GM19238 (cell line): ENCODE results near the gene ADIPOR1.
"Not testable (repeated sequence)": the region's sequence is repeated elsewhere in the genome, so short reads cannot be mapped to it uniquely, and the experiment has no call there.

ENCODE experiments used
- DNase-seq: peaks from one replicate; pipeline ENCODE4 v3.0.0; 2011; ENCODE audit warnings: low spot score; ENCODE audit not compliant: insufficient read length

ADIPOR1 gene

GRCh38 chr1:202940561-202940960, 17.6 kb downstream of the ADIPOR1 start:
- DNase-seq = no peak

GRCh38 chr1:202938287-202938925, 19.7 kb downstream of the ADIPOR1 start:
- DNase-seq = no peak

GRCh38 chr1:202936409-202936808, 21.7 kb downstream of the ADIPOR1 start:
- not testable (repeated sequence) for DNase-seq

- DNase-seq = no peak
These were observed 22.3 kb downstream of the ADIPOR1 start for GRCh38 chr1:202935844-202936243.

GRCh38 chr1:202934755-202935154, 23.4 kb downstream of the ADIPOR1 start:
- DNase-seq = no peak

- no peak for DNase-seq
These were observed 25.6 kb downstream of the ADIPOR1 start for GRCh38 chr1:202932476-202932875.

- peak; percentile 87 for DNase-seq
These were observed 31.3 kb downstream of the ADIPOR1 start, which contains the start of gene KLHL12 for GRCh38 chr1:202926581-202927491. Gene KLHL12 (minus strand): TSS chr1:202927234. CDS start chr1:202925162, 2,072 bp downstream.

- no peak for DNase-seq
These were observed 34.6 kb downstream of the ADIPOR1 start for GRCh38 chr1:202923533-202923932.

GRCh38 chr1:202919615-202920014, 38.5 kb downstream of the ADIPOR1 start:
- DNase-seq = no peak

GRCh38 chr1:202915146-202915545, 43.0 kb downstream of the ADIPOR1 start:
- DNase-seq = no peak

- DNase-seq = not testable (repeated sequence)
These were observed 45.6 kb downstream of the ADIPOR1 start for GRCh38 chr1:202912476-202912875.

GRCh38 chr1:202909494-202909893, 48.6 kb downstream of the ADIPOR1 start:
- no peak for DNase-seq

- DNase-seq = no peak
These were observed 49.1 kb downstream of the ADIPOR1 start for GRCh38 chr1:202908998-202909397.

GRCh38 chr1:202905331-202905730, 52.8 kb downstream of the ADIPOR1 start:
- no peak for DNase-seq

- not testable (repeated sequence) for DNase-seq
These were observed 54.3 kb downstream of the ADIPOR1 start for GRCh38 chr1:202903808-202904207.

GRCh38 chr1:202901555-202901954, 56.6 kb downstream of the ADIPOR1 start:
- DNase-seq = no peak

- DNase-seq = no peak
These were observed 65.6 kb downstream of the ADIPOR1 start for GRCh38 chr1:202892501-202892900.
